Right cardiac atrium (tissue), 5 donors: ENCODE results near the gene KCNG2. TPM values are rescaled to one million over a fixed set of nuclear protein-coding genes. Genes with fewer than 3 reads are reported as not detected.

ENCODE experiments used
- ATAC-seq, 2 donors: fragments of 200-7000 bp; cut with Tn5 transposase; one replicate each; pipeline versions ENCODE4 v1.8.0 to v1.9.1; 2020; ENCODE audit warnings: moderate library complexity in 2 of 2, mild to moderate bottlenecking in 1 of 2
- DNase-seq, 3 donors: peaks; one replicate each; pipeline ENCODE4 v3.0.0-alpha.2; 2020
- H3K27ac ChIP-seq: one replicate; pipeline ENCODE4 v1.5.1; 2013; ENCODE audit warnings: mild to moderate bottlenecking, low read length, control low read depth, moderate library complexity
- H3K27me3 ChIP-seq: one replicate; pipeline ENCODE4 v1.6.1; 2013; ENCODE audit not compliant: control insufficient read depth, insufficient read depth
- H3K4me1 ChIP-seq: one replicate; pipeline ENCODE4 v1.6.1; 2013; ENCODE audit warnings: low read length; ENCODE audit not compliant: control insufficient read depth, insufficient read depth
- H3K4me3 ChIP-seq: one replicate; pipeline ENCODE4 v1.5.1; 2013; ENCODE audit warnings: low read length, control low read depth
- H3K9me3 ChIP-seq: one replicate; pipeline ENCODE4 v1.6.1; 2013; ENCODE audit warnings: low read length; ENCODE audit not compliant: control insufficient read depth
- WGBS: extraction: QIAGEN DNeasy Blood & Tissue Kit; methylation state at CpG from one replicate; pipeline ENCODE4 v1.1.7; 2013; 5-methylcytosine and 5-hydroxymethylcytosine counted together
- intact Hi-C, 4 donors: fragments of 100-400 bp; cut with DNase I; formaldehyde crosslinking; loops; one replicate each; pipeline versions ENCODE4 v1.11.0 to v1.14.0; 2022 to 2023
- polyA plus RNA-seq: library from polyadenylated mRNA; stranded (reverse); fragments of 200-250 nt; gene quantifications from one replicate; pipeline ENCODE4 v1.2.3, GENCODE V29; 2013
- total RNA-seq, 4 donors: library from RNA; stranded (reverse); fragmentation: NEBNext Ultra II Directional; extraction: Animal tissue kit (Norgen Biotek cat#: 25700); gene quantifications; one replicate each; pipeline ENCODE4 v1.2.1, GENCODE V29; 2021
- donor health status: healthy with polysubstance abuse.
- donor health status: DM: no; HTN: yes; CAD: no.
- donor health status: DM: no; HTN: no; CAD: no.
- donor health status: DM: no; HTN: yes; CAD: no; lungs with severe emphysema.
- donor health status: DM: yes; HTN: yes; CAD: no.

Gene KCNG2
- total and polyA plus RNA-seq, 5 donors, result 0.15 to 0.37 TPM; not detected in 3

DNA sequence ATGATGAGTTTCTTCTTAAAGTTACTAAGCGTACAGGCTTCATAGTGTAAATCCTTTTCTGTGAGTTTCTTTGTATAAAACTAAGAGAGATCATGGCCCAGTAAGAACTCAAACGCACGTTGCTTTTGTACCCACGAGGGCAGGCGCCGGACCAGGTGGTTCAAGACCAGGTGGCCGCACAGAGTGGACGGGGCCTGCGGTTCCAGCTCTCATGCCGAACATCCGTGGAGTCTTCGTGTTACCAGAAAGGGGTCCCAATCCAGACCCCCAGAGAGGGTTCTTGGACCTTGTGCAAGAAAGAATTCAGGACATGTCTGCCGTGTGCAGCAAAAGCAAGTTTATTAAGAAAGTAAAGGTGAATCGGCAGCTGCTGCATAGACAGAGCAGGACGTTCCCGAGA lies 53.0 kb downstream of the KCNG2 start:
- 91% methylated on average over 16 of the region's 16 CpGs for WGBS
- intact Hi-C loops, result no loop called here
- DNase-seq (no peak), ATAC-seq (no peak)
- Histone ChIP-seq H3K9me3 (no peaks in the 10 kb centered on the region), H3K27me3 (no peaks in the 10 kb centered on the region), H3K4me3 (no peak overlapping the region), H3K27ac (no peak overlapping the region), H3K4me1 (no peaks in the 10 kb centered on the region)

DNA sequence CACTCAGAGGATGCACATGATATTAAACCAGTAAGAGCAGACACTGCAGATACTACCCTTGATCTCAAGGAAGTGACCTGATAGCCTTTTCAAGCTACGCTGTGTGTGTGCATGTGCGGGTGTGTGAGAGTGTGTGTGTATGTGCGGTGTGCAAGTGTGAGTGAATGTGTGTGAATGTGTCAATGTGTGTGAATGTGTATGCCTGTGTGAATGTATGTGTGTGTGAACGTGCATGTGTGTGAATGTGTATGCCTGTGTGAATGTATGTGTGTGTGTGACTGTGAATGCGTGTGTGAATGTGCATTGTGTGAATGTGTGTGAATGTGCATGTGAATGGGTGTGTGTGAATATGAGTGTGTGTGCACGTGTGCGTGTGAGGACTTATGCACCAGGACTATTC lies 53.8 kb downstream of the KCNG2 start:
- H3K27me3 ChIP-seq, result no peaks in the 10 kb centered on the region

DNA sequence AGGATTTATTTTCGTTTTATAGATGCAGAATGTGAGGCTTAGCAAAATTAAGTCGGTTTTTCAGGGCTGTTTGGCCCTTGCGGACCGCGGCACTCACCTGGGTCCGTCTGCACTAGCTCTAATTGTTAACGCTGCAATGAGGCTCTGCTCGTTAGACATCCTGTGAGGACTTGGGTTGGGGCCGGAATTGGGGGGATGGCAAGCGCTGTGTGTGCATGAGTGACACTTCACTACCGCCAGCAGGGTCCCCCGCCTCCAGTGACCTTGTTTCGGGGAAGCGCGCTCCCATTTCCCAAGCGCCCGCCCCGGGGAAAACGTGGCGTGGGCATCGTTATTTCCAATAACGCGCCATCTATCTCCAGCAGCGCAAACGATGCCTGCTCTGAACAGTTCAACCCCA lies 54.2 kb downstream of the KCNG2 start:
- H3K27me3 ChIP-seq, result no peaks in the 10 kb centered on the region
- no peak overlapping the region for H3K4me3 ChIP-seq
- ATAC-seq (no peak), DNase-seq (no peak)
- 84% methylated on average over 25 of the region's 25 CpGs for WGBS
- H3K27ac ChIP-seq, result no peak overlapping the region
- H3K9me3 ChIP-seq, result no peaks in the 10 kb centered on the region
- intact Hi-C loops, result no loop called here
- H3K4me1 ChIP-seq, result no peaks in the 10 kb centered on the region

More for the DNA sequence above, 53.8 kb downstream of the KCNG2 start:
- intact Hi-C loops, result no loop called here
- no peaks in the 10 kb centered on the region for H3K9me3 ChIP-seq
- no peak overlapping the region for H3K4me3 ChIP-seq
- WGBS, result 83% methylated on average over 7 of the region's 7 CpGs
- ATAC-seq, result no peak
- no peaks in the 10 kb centered on the region for H3K4me1 ChIP-seq
- no peak overlapping the region for H3K27ac ChIP-seq
- DNase-seq, result no peak

DNA sequence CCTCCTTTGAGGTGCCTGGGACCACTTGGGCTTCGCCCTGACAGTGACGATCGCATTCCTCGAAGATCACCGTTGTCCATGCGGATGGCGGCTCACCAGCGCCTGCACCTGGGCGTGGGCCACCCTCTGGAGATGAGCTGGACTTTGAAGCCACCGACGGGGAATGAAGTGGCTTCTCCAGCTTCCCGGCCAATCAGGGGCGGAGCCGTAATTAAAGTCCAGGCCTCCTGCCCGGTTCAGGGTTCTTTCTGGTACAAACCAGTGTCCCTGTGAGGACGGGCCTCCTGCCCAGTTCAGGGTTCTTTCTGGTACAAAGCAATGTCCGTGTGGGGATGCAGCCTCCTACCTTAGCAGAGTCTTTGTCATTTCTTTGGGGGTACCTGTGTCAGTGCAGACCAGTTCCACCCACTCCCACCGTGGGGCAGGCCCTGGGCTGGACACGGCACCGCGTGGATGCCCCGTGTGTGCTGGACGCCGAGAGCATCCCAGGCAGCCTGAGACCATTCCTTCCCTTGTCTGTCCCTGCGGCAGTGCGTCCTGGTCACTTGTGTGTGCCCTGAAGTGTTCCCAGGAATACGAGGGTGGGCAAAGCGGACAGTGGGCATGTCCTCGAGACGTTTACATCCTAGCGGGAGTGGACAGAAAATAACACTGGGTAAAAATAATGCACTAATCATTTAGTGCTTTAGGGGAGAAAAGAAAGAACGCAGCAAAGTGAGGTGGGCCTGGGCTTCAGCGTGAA lies 55.0 kb downstream of the KCNG2 start:
- ATAC-seq (no peak), DNase-seq (no peak)
- Histone ChIP-seq H3K9me3 (no peaks in the 10 kb centered on the region), H3K27ac (no peak overlapping the region), H3K4me1 (no peaks in the 10 kb centered on the region), H3K27me3 (no peaks in the 10 kb centered on the region), H3K4me3 (no peak overlapping the region)
- 89% methylated on average over 33 of the region's 33 CpGs for WGBS
- intact Hi-C loops, result no loop called here

DNA sequence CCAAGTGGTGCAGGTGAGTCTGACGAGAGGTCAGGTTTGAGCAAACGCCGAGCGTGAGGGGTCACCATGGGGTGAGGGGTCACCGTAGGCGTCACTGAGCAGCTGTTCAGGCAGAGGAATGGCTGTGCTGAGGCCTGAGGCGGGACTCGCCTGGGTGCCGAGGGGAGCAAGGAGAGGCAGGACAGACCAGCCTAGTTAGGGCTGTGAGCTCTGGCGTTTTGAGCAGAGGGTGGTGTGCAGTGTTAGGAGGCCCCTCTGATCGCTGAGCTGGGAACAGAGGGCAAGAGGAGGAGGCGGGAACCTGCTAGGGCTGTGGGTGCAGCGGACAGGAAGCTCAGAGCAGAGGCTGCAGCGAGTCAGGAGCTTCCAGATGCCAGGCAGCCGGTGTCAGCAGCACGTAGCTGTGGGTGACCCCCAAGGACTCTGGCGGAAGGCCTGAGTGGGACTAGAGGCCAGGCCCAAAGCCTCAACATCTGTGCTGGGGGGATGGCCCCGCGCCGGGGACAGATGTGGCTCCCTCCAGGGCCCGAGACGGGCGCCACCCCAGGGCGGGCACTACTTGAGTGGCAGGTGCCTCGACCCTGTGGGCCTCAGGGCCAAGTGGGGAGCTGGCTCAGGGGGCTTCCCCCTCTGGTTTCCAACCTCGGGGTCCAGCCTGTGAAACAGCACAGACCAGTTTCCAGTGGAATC lies 55.7 kb downstream of the KCNG2 start:
- intact Hi-C loops, result no loop called here
- DNase-seq, result peak in 1 of 3 donors; percentile 8
- 73% methylated on average over 26 of the region's 26 CpGs for WGBS
- Histone ChIP-seq H3K9me3 (no peaks in the 10 kb centered on the region), H3K27ac (no peak overlapping the region), H3K27me3 (no peaks in the 10 kb centered on the region), H3K4me3 (no peak overlapping the region), H3K4me1 (no peaks in the 10 kb centered on the region)
- ATAC-seq, result no peak

DNA sequence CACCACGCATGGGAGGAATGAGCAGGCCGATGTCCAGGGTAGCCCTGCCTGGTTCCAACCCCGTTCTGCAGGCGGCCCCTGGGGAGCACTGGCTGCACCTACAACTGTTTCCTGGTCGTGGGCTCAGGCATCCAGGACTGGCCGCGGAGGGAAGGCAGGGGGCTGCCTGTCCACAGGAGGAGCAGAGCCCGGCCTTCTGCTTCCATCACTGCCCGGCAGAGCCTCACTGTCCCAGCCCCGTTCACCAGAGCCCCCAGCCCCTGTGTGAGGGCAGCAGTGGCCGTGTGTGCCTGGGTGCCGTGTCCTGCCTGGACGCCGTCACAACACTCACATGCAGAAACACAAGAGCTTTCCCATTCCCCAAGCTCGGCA lies 56.2 kb downstream of the KCNG2 start:
- WGBS, result 86% methylated on average over 15 of the region's 15 CpGs
- no peak overlapping the region for H3K27ac ChIP-seq
- no peak for DNase-seq
- no peaks in the 10 kb centered on the region for H3K27me3 ChIP-seq
- H3K9me3 ChIP-seq, result no peaks in the 10 kb centered on the region
- no peak for ATAC-seq
- no peaks in the 10 kb centered on the region for H3K4me1 ChIP-seq
- H3K4me3 ChIP-seq, result no peak overlapping the region
- intact Hi-C loops, result no loop called here

DNA sequence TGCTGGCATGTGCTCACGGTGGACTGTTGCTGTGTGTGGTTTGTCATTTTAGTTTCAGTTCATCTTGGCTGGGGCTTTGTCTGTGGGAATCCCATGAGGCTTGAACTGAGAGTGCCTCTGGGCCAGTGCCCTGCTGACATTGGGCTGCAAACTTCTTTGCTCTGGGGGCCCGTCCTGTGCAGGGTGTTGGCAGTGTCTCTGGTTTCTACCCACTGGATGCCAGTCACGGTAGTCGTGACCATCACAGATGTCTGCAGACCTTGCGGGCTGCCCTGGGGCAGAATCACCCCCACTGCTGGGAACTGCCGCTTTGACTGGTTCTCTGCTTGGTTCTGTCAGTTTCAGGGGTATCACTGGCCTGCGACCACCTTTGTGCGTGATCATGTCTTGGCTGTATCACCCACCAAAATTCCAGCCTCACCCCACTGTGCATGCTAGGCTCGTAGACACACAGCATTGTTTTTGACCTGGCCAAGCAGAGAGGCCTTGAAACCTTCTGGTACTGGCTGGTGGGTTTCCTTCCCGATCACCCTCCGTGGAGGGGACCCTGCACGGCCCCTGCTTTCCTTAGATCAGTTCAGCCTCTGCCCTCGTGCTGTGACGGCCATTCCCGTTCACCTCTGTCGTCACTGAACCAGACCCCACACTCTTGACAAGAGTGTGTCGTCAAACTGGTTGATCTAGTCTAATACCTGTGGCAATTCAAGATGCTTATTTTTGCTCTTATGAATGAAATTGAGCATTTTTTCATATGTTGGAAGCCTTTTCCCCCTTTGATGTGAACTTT lies 57.6 kb downstream of the KCNG2 start:
- no peak overlapping the region for H3K4me3 ChIP-seq
- intact Hi-C loops, result no loop called here
- WGBS, result 75% methylated on average over 17 of the region's 17 CpGs
- DNase-seq, result no peak
- H3K27me3 ChIP-seq, result no peaks in the 10 kb centered on the region
- no peaks in the 10 kb centered on the region for H3K4me1 ChIP-seq
- no peaks in the 10 kb centered on the region for H3K9me3 ChIP-seq
- ATAC-seq, result peak in 1 of 2 donors; percentile 30
- H3K27ac ChIP-seq, result no peak overlapping the region

DNA sequence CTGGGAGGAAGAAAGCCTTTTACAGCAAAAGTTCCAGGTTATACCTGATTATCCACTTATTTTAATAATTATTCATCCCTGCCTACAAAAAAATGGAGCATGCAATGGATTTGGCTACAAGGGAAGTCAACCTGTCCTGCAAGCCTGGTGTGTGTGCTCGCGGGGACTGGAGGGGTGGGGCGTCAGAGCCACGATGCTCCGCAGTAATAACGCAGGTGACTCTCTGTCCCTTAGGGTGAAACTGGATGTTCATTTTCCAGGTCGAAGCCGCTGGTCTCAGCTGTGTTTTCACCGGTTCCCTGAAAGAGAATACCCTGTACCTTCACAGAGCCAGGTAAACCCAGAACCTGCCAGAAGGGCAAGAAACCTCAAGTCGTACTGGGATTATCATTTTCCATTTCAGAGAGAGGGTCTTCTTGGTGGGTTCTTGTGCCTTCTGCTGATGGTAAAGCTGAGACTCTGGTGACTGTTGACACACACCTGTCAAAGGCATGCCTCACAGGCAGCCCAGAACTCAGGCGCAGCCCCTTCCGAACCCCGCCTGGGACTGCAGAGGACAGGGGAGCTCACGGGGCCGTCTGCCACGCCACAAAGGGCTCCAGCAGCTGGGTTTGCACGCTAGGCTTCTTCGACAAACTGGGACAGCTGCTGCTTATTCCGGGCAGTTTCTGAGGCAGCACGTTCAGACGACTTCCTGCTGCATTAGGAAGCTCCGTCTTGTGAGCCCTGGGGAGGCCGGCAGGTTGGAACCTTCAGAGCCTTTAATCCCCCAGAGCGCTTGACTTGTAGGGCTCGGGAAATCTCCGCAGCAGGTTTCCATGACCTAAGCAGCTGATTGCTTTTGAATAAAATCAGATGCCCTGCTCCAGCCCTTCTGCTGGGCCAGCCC lies 58.6 kb downstream of the KCNG2 start:
- no peaks in the 10 kb centered on the region for H3K27me3 ChIP-seq
- ATAC-seq, result no peak
- H3K4me1 ChIP-seq, result no peaks in the 10 kb centered on the region
- intact Hi-C loops, result no loop called here
- 54% methylated on average over 26 of the region's 26 CpGs for WGBS
- H3K27ac ChIP-seq, result no peak overlapping the region
- no peak for DNase-seq
- no peak overlapping the region for H3K4me3 ChIP-seq
- no peaks in the 10 kb centered on the region for H3K9me3 ChIP-seq

DNA sequence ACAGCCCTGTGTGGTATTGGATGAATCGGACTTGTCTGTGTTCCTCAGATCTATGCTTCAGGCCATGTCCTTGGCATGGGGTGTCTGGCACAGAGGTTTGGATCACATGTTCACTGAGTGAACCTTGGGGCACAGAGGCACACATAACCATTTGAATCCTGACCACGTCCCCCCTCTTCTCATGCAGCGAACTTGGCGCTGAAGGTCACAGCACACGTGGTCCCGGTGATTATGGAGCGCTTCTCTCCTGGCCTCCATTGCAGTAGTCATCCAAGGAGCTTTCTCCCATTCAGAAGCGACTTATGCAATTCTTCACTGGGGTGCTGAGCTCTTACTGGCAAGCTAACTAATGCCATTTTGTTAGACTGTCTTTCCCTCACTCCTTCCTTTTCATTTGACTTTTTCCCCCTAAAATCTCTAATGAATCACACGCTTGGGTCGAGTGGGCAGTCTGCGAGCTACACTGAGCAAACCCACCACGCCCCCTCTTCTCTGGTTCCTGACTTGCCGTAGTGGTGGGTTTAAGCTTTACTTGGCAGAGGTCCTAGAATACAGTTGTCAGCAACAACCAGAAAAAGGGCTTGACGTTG lies 59.4 kb downstream of the KCNG2 start:
- Histone ChIP-seq H3K27me3 (no peaks in the 10 kb centered on the region), H3K9me3 (no peaks in the 10 kb centered on the region), H3K4me3 (no peak overlapping the region), H3K4me1 (no peaks in the 10 kb centered on the region), H3K27ac (no peak overlapping the region)
- ATAC-seq (peak; percentile 61), DNase-seq (no peak)
- 41% methylated on average over 14 of the region's 14 CpGs for WGBS
- intact Hi-C loops, result no loop called here

DNA sequence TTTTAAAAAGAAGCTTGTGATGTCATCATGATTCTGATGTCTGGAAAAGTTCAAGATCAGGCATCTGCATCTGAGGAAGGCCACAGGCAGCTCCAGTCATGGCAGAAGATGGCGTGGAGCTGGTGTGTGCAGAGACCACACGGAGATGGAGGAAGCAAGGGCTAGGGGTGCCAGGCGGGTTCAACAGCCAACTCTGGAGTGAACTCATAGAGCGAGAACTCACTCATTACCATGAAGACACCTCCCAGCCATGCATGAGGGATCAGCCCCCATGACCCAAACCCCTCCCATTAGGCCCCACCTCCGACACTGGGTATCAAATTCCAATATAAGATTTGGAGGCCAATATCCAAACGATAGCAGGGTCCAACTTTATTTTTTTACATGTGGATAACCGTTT lies 61.6 kb downstream of the KCNG2 start:
- intact Hi-C loops, result no loop called here
- WGBS, result 81% methylated on average over 7 of the region's 7 CpGs
- no peaks in the 10 kb centered on the region for H3K27me3 ChIP-seq
- H3K9me3 ChIP-seq, result no peaks in the 10 kb centered on the region
- H3K4me1 ChIP-seq, result no peaks in the 10 kb centered on the region
- DNase-seq (no peak), ATAC-seq (no peak)
- no peak overlapping the region for H3K4me3 ChIP-seq
- H3K27ac ChIP-seq, result no peak overlapping the region
